Testis (tissue), 2 donors: ENCODE data around the gene CDK6.

Experiments used
- POLR2A ChIP-seq: fragments of 450-650 bp; IDR thresholded peaks from one replicate; pipeline ENCODE4 v1.6.1; 2017; ENCODE audit warnings: antibody characterized with exemption, mild to moderate bottlenecking, moderate library complexity
- TF ChIP-seq, protein P1 (sequence below), 3 experiments: fragments of 450-650 bp in 2 of 3; fragments of 200-600 bp in 1 of 3; sonication (generic) in 1 of 3; IDR thresholded peaks; one replicate each; pipeline ENCODE4 v1.5.1; 2016 to 2019; ENCODE audit warnings: antibody characterized with exemption in 3 of 3, mild to moderate bottlenecking in 2 of 3, moderate library complexity in 1 of 3

DNA sequence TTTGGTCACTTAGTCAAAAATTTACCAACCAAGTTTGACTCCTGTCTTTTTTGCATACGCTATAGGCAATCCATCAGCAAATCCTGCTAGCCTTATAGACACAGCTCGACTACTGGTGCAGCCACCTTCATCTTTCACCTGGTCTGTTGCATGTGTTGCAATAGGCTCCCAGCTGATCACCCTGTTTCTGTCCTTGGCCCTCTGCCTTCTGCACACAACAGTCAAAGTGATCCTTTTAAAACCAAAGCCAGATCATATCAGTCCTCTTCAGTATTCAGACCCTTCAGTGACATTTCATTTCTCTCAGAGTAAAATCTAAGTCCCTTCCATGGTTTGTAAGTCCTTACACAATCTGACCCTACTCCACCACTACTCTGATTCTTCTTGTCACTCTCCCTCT lies 10.9 kb upstream of the CDK6 start:
- TF ChIP-seq POLR2A, result no peak
- TF ChIP-seq, protein P1, sequence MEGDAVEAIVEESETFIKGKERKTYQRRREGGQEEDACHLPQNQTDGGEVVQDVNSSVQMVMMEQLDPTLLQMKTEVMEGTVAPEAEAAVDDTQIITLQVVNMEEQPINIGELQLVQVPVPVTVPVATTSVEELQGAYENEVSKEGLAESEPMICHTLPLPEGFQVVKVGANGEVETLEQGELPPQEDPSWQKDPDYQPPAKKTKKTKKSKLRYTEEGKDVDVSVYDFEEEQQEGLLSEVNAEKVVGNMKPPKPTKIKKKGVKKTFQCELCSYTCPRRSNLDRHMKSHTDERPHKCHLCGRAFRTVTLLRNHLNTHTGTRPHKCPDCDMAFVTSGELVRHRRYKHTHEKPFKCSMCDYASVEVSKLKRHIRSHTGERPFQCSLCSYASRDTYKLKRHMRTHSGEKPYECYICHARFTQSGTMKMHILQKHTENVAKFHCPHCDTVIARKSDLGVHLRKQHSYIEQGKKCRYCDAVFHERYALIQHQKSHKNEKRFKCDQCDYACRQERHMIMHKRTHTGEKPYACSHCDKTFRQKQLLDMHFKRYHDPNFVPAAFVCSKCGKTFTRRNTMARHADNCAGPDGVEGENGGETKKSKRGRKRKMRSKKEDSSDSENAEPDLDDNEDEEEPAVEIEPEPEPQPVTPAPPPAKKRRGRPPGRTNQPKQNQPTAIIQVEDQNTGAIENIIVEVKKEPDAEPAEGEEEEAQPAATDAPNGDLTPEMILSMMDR (IDR thresholded peaks at IDR 0.05), result no peak
